Osteocyte (in vitro differentiated cells): ENCODE results near the gene SRRM4. TPM values are rescaled to one million over a fixed set of nuclear protein-coding genes. Genes with fewer than 3 reads are reported as not detected.

Experiments
- DNase-seq: peaks from one replicate; pipeline ENCODE4 v3.0.0; 2021; ENCODE audit warnings: mixed read lengths; ENCODE audit not compliant: unreplicated experiment; ENCODE audit errors: extremely low spot score
- H3K27ac Mint-ChIP-seq: one replicate; pipeline ENCODE4 v1.8.0; 2021; ENCODE audit warnings: mild to moderate bottlenecking, mixed read lengths; ENCODE audit not compliant: unreplicated experiment
- H3K27me3 Mint-ChIP-seq: one replicate; pipeline ENCODE4 v1.8.0; 2021; ENCODE audit warnings: mixed read lengths; ENCODE audit not compliant: unreplicated experiment
- H3K36me3 Mint-ChIP-seq: one replicate; pipeline ENCODE4 v1.8.0; 2021; ENCODE audit warnings: mixed read lengths; ENCODE audit not compliant: unreplicated experiment
- H3K4me1 Mint-ChIP-seq: one replicate; pipeline ENCODE4 v1.8.0; 2021; ENCODE audit warnings: mixed read lengths; ENCODE audit not compliant: unreplicated experiment
- H3K4me3 Mint-ChIP-seq: one replicate; pipeline ENCODE4 v1.8.0; 2021; ENCODE audit warnings: mild to moderate bottlenecking, moderate library complexity, mixed read lengths; ENCODE audit not compliant: unreplicated experiment
- H3K9me3 Mint-ChIP-seq: one replicate; pipeline ENCODE4 v1.8.0; 2021; ENCODE audit warnings: mixed read lengths; ENCODE audit not compliant: unreplicated experiment
- total RNA-seq: library from RNA; stranded (reverse); gene quantifications from 2 replicates; pipeline ENCODE4 v1.2.1, GENCODE V29; 2021
- TF ChIP-seq, protein P1 (sequence below): fragments of 200-600 bp; sonication (generic); IDR thresholded peaks from 2 replicates; pipeline ENCODE4 v1.5.0; 2021; ENCODE audit warnings: antibody characterized with exemption, mild to moderate bottlenecking, moderate library complexity

Gene SRRM4
- total RNA-seq, 1 donor from 2014 or later: not detected

- H3K4me3 Mint-ChIP-seq: no peak overlapping the region
- no peaks in the 10 kb centered on the region for H3K36me3 Mint-ChIP-seq
- TF ChIP-seq, protein P1, sequence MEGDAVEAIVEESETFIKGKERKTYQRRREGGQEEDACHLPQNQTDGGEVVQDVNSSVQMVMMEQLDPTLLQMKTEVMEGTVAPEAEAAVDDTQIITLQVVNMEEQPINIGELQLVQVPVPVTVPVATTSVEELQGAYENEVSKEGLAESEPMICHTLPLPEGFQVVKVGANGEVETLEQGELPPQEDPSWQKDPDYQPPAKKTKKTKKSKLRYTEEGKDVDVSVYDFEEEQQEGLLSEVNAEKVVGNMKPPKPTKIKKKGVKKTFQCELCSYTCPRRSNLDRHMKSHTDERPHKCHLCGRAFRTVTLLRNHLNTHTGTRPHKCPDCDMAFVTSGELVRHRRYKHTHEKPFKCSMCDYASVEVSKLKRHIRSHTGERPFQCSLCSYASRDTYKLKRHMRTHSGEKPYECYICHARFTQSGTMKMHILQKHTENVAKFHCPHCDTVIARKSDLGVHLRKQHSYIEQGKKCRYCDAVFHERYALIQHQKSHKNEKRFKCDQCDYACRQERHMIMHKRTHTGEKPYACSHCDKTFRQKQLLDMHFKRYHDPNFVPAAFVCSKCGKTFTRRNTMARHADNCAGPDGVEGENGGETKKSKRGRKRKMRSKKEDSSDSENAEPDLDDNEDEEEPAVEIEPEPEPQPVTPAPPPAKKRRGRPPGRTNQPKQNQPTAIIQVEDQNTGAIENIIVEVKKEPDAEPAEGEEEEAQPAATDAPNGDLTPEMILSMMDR: no peak
- no peaks in the 10 kb centered on the region for H3K4me1 Mint-ChIP-seq
- peaks cover 4% of the 10 kb centered on the region for H3K27me3 Mint-ChIP-seq
- no peak for DNase-seq
- H3K27ac Mint-ChIP-seq: no peak overlapping the region
- H3K9me3 Mint-ChIP-seq: peaks cover 11% of the 10 kb centered on the region
Observed at GRCh38 chr12:119153477-119154434, 172.4 kb downstream of the SRRM4 start.

DNA sequence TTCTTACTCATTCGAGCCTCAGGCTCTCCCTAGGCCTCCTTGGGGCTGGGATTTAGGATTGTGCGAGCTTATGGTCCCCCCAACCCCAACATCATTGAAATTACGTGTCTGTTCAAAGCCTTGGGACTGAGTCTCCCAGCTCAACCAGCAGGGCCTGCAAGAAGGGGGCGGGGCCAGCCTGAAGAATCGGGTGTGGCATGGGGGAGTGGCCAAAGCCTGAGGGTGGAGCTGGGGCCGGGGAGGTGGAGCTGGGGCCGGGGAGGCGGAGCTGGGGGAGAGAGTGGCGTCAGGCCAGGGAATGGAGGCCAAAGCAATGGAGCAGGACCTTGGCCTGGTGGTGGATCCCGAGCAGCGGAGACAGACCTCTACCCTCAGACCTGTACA, 173.1 kb downstream of the SRRM4 start:
- Mint-ChIP-seq H3K9me3 (peaks cover 11% of the 10 kb centered on the region), H3K27ac (no peak overlapping the region), H3K4me1 (no peaks in the 10 kb centered on the region), H3K27me3 (peaks cover 4% of the 10 kb centered on the region), H3K4me3 (no peak overlapping the region), H3K36me3 (no peaks in the 10 kb centered on the region)
- TF ChIP-seq, protein P1: no peak
- DNase-seq: no peak

- Mint-ChIP-seq H3K27me3 (peaks cover 11% of the 10 kb centered on the region), H3K4me3 (no peak overlapping the region), H3K9me3 (peaks cover 9% of the 10 kb centered on the region), H3K36me3 (no peaks in the 10 kb centered on the region), H3K4me1 (no peaks in the 10 kb centered on the region), H3K27ac (no peak overlapping the region)
- no peak for DNase-seq
- TF ChIP-seq, protein P1: no peak
Observed at GRCh38 chr12:119156401-119157044, 175.2 kb downstream of the SRRM4 start.

- H3K4me1 Mint-ChIP-seq: no peaks in the 10 kb centered on the region
- peaks cover 11% of the 10 kb centered on the region for H3K27me3 Mint-ChIP-seq
- TF ChIP-seq, protein P1: no peak
- no peak overlapping the region for H3K27ac Mint-ChIP-seq
- no peak for DNase-seq
- no peaks in the 10 kb centered on the region for H3K36me3 Mint-ChIP-seq
- H3K4me3 Mint-ChIP-seq: no peak overlapping the region
- peaks cover 4% of the 10 kb centered on the region for H3K9me3 Mint-ChIP-seq
Observed at GRCh38 chr12:119157528-119157927, 176.2 kb downstream of the SRRM4 start.

- no peak for DNase-seq
- peaks cover 4% of the 10 kb centered on the region for H3K9me3 Mint-ChIP-seq
- H3K4me1 Mint-ChIP-seq: no peaks in the 10 kb centered on the region
- no peak overlapping the region for H3K4me3 Mint-ChIP-seq
- peaks cover 11% of the 10 kb centered on the region for H3K27me3 Mint-ChIP-seq
- TF ChIP-seq, protein P1: no peak
- H3K36me3 Mint-ChIP-seq: no peaks in the 10 kb centered on the region
- H3K27ac Mint-ChIP-seq: no peak overlapping the region
Observed at GRCh38 chr12:119157978-119158377, 176.6 kb downstream of the SRRM4 start.
